GM19397 (cell line): ENCODE data around the gene RAD51.

Experiments used
- ATAC-seq: cut with Tn5 transposase; IDR thresholded peaks from one replicate; pipeline ENCODE4 v1.9.1; 2021; ENCODE audit warnings: mild to moderate bottlenecking, moderate library complexity; ENCODE audit not compliant: unreplicated experiment

The RAD51 gene

GRCh38 chr15:40756938-40757337 is 62.0 kb downstream of the RAD51 start:
- no peak for ATAC-seq

DNA sequence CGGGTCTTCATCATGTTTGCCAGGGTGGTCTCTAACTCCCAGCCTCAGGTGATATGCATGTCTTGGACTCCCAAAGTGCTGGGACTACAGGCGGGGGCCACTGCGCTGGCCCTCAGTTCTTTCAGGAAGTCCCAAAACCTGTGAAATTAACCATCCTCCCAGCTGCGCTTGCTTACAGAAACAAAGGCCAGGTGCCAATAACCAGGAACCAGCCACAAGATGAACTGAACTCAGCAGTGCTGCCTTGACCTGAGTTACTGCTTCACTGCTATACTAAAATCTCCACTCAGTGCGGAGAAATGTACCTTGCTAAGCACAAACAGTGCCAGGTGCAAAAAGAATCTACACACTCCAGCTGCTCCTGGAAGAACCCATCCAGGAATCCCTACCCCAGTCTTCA is 65.0 kb downstream of the RAD51 start:
- ATAC-seq, result no peak

- ATAC-seq, result no peak
Observed at GRCh38 chr15:40762919-40763800, 68.2 kb downstream of the RAD51 start.

- peak; percentile 39 for ATAC-seq
Observed at GRCh38 chr15:40763801-40764628, 69.0 kb downstream of the RAD51 start, which contains the start of gene GCHFR. GCHFR (plus strand) TSS chr15:40764068; CDS start chr15:40764181, 113 bp downstream.

GRCh38 chr15:40764629-40765103 is 69.7 kb downstream of the RAD51 start:
- no peak for ATAC-seq

- no peak for ATAC-seq
Observed at GRCh38 chr15:40766194-40766815, 71.3 kb downstream of the RAD51 start.

DNA sequence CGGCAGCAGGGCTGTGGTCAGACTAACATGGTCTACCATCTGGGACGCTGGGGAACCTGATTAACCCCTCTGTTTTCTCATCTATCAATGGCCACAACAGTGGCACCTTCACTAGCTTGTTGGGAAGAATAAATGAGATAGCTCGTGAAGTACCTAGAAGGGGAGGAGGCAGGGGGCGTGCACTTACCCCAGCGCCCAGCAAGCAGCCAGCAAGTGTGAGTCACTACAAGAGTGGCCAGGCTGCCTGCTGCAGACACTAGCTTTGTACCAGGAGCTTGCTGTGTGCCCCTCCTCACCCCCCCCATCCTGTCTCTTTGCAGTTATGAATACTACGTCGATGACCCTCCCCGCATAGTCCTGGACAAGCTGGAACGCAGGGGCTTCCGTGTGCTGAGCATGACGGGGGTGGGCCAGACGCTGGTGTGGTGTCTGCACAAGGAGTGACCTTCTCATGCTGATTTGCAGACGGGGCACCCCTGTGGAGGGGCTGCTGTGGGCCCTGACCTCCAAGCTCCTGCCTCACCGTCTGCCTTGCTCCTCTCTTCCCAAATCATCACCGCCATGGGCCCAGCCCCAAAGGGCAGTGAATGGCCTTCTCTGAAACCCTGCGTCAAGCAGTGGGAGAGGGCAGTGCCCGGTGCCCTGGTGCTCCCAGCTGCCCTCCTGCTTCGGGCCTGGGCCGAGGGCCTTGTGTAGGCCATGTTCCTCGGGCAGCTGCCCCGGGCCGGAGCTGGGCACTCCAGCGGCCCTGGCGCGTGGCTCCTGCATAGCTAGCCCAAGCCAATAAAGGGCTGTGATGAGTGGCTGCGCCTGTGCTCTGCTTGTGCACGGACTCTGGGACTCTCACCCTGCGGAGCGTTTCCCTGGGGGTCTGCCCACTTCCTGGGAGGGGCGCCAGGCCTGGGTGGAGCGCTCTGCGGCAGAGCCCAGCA is 72.2 kb downstream of the RAD51 start:
- no peak for ATAC-seq

DNA sequence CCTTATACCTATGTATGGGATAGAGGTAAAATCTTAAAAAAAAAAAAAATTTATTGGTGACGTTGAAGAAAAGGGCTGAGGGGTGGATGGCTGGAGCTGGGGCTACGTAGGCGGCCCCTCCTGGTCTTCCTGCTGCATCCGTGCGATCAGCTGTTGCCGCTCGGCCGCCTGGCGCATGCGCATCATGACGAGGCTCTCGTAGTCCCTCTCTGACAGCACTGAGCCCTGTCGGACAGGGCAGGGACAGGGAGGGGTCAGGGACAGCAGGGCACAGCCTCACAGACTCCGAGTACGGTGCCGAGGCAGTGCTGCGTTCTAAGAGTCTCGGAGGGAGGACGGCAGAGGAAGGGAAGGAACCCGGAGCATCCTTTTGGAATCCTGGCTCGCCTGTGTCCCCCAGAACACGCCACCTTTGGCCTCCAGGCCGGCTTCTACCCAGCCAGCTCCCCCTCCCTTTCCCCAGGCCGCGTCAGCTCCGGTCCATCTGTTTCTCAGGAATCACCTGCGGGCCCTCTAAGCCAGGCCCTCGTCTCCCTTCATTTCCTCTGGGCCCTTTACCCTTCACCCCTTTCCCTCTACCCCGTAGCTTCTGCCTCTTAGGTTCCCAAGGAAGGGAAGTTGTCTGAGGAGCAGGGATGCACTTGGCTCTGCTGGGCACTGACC is 73.0 kb downstream of the RAD51 start:
- no peak for ATAC-seq

- peak; percentile 8 for ATAC-seq
Observed at GRCh38 chr15:40768521-40769273, 73.7 kb downstream of the RAD51 start.

GRCh38 chr15:40769274-40770146 is 74.5 kb downstream of the RAD51 start, which contains the start of gene C15orf62:
C15orf62 (plus strand) TSS chr15:40769980; CDS start chr15:40770496, 516 bp downstream.
- peak; percentile 52 for ATAC-seq

GRCh38 chr15:40770147-40770721 is 75.3 kb downstream of the RAD51 start:
- no peak for ATAC-seq

DNA sequence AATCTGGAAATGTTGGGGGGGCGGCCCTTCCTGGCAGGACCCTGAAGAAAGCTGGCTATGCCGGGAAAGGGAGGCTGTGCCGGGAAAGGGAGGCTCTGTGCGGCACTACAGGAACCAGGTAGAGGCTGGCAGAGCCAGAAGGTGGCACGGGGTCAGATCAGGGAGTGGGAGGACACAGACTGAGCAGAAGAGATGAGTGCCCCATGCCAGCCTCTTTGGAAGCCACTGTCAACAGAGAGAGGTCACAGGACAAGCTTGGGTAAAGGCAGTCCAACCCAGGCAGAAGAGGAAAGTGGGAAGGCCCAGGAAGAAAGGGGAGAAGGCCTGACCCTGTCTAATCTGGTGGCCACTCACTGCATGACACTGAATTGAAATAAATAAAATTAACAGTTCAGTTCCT is 76.3 kb downstream of the RAD51 start:
- no peak for ATAC-seq

GRCh38 chr15:40772014-40772413 is 77.0 kb downstream of the RAD51 start:
- ATAC-seq, result no peak

DNA sequence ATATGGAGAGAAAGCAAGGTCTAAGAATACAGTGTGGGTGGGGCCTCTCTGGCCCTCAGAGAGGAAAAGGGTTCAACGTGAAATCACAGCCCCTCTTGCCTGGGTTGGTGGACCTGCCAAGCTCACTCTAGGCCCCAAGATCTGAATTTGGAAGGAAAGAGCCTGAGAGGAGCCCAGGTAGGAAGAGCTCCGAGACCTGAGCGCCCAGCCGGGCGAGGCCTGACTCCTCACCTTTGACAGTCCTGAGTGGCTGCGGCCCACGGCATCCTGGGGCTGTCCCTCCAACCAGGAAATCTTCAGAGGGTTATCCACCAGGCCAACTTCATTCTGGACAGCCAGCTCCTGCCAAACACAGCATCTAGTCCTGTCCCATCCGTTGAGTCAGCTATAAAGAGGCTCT is 78.5 kb downstream of the RAD51 start:
- no peak for ATAC-seq

DNA sequence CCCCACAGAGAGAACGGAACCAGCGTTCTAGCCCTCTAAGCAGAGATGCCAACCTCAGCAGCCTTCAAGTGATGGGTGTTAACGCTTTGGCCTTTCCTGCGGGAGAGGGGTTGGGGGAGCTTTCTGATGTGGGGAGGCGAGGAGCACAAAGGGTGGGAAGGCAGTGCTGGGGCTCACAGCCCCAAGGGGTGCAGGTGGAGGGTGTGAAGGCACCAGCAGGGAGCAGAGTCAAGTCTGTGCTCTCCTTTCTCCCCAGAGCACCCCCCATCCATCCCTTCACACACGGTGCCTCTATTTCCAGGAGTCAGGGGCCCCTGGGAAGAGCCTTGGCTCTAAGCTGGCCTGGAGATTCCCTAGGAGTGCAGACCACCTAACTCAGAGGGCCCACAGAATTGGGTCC is 78.9 kb downstream of the RAD51 start:
- no peak for ATAC-seq

DNA sequence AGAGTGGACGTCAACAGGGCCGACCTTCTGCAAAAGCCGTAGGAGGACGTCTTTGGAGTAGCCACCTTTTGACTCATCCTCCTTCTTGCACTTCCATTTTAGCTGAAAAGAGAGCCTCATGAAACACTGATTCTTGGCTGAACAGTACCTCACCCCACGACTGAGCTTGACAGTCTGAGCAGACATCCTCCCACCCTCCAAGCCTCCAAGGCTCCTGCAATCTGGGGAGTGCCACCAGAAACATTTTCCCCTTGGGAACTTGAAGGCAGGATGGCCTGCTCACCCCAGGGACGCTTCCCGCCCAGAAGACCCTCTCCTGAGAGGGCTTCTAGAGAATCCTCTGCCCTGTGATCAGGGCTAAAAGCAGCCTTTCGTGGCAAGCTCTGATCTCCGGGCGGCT is 80.0 kb downstream of the RAD51 start:
- no peak for ATAC-seq

- no peak for ATAC-seq
Observed at GRCh38 chr15:40775740-40776536, 81.0 kb downstream of the RAD51 start.
